ENCODE measurements around the gene ZBTB7C. TPM values are rescaled to one million over a fixed set of nuclear protein-coding genes. Genes with fewer than 3 reads are reported as not detected.

ZBTB7C gene
- total RNA-seq, 1 donor from 2014 or later = 0.57 TPM

DNA sequence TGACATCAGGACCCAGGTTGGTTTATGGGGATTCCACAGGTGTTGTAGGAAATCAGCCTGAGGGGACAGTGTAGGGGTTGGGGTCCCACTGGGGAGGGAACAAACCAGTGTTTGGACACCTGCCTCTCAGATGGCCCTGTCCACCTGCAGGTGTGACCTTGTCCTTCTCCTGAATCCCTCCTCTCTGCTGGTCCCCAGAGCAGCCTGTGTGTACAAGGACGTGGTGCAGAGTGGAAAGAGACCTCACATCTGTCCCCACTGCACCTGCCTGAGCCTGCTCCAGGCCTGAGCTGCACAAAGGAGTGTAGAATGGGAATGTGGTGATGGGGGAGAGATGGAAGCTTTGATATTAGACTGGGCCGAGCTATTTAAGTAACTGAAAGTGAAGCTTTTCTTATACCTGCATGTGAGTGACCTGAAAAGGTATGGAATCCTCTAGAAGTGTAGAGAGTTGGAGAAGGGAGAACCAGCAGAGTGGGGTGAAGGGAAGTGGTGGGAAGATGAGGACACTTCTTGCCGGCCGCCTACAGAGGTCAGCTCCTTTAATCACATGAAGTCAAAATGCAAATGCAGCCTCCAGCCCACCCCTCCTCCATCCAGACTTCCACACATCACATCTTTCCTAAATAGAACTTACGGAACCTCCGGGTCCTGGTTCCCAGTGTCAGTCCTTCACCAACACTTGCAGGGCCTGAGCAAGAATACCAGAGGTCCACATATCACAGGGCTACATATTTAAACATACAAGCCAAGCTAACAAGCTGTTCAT, 389.4 kb downstream of the ZBTB7C start:
- Mint-ChIP-seq H3K4me3 (ENCODE audit: low read depth) (no peak overlapping the region), H3K36me3 (ENCODE audit: insufficient read depth) (no peaks in the 10 kb centered on the region), H3K9me3 (ENCODE audit: low read depth) (peaks cover 3% of the 10 kb centered on the region), H3K4me1 (ENCODE audit: low read depth) (no peaks in the 10 kb centered on the region), H3K27ac (no peak overlapping the region), H3K27me3 (peaks cover 31% of the 10 kb centered on the region)
- no peak for DNase-seq (ENCODE audit: low spot score, unreplicated experiment)
- TF ChIP-seq, protein P1, sequence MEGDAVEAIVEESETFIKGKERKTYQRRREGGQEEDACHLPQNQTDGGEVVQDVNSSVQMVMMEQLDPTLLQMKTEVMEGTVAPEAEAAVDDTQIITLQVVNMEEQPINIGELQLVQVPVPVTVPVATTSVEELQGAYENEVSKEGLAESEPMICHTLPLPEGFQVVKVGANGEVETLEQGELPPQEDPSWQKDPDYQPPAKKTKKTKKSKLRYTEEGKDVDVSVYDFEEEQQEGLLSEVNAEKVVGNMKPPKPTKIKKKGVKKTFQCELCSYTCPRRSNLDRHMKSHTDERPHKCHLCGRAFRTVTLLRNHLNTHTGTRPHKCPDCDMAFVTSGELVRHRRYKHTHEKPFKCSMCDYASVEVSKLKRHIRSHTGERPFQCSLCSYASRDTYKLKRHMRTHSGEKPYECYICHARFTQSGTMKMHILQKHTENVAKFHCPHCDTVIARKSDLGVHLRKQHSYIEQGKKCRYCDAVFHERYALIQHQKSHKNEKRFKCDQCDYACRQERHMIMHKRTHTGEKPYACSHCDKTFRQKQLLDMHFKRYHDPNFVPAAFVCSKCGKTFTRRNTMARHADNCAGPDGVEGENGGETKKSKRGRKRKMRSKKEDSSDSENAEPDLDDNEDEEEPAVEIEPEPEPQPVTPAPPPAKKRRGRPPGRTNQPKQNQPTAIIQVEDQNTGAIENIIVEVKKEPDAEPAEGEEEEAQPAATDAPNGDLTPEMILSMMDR (IDR thresholded peaks at IDR 0.05; ENCODE audit: unreplicated experiment) = no peak

- no peak for DNase-seq (ENCODE audit: low spot score, unreplicated experiment)
- H3K9me3 Mint-ChIP-seq (ENCODE audit: low read depth) = peaks cover 6% of the 10 kb centered on the region
Measured at GRCh38 chr18:48018851-48019250, 390.3 kb downstream of the ZBTB7C start.

DNA sequence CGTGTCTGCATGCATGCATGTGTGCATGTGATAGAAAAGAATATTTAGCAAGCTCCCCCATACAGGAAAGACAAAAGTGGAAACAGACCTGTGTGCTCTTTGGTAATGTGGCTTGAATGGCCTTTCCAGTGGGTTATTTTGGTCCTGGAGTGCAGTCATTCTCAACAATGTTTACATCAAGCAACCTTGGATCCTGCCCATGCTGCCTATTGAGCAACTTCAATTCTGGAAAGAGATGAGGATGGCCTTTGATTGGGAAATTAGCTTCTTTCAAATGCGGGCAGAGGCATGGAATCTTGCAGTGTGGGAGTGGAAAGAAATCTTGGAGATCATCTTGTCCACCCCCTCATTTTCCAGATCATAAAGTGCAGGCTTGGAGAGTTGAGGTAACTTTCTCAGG, 391.5 kb downstream of the ZBTB7C start:
- TF ChIP-seq, protein P1 (IDR thresholded peaks at IDR 0.05; ENCODE audit: unreplicated experiment) = no peak
- no peak overlapping the region for H3K4me3 Mint-ChIP-seq (ENCODE audit: low read depth)
- H3K27ac Mint-ChIP-seq = no peak overlapping the region
- H3K9me3 Mint-ChIP-seq (ENCODE audit: low read depth) = peaks cover 6% of the 10 kb centered on the region
- H3K4me1 Mint-ChIP-seq (ENCODE audit: low read depth) = peaks cover 3% of the 10 kb centered on the region
- no peak for DNase-seq (ENCODE audit: low spot score, unreplicated experiment)
- H3K27me3 Mint-ChIP-seq = peaks cover 20% of the 10 kb centered on the region
- H3K36me3 Mint-ChIP-seq (ENCODE audit: insufficient read depth) = no peaks in the 10 kb centered on the region

More at GRCh38 chr18:48018851-48019250, 390.3 kb downstream of the ZBTB7C start:
- TF ChIP-seq, protein P1 (IDR thresholded peaks at IDR 0.05; ENCODE audit: unreplicated experiment) = no peak
- no peaks in the 10 kb centered on the region for H3K4me1 Mint-ChIP-seq (ENCODE audit: low read depth)
- H3K27me3 Mint-ChIP-seq = peaks cover 28% of the 10 kb centered on the region
- no peaks in the 10 kb centered on the region for H3K36me3 Mint-ChIP-seq (ENCODE audit: insufficient read depth)
- no peak overlapping the region for H3K27ac Mint-ChIP-seq
- H3K4me3 Mint-ChIP-seq (ENCODE audit: low read depth) = no peak overlapping the region

DNA sequence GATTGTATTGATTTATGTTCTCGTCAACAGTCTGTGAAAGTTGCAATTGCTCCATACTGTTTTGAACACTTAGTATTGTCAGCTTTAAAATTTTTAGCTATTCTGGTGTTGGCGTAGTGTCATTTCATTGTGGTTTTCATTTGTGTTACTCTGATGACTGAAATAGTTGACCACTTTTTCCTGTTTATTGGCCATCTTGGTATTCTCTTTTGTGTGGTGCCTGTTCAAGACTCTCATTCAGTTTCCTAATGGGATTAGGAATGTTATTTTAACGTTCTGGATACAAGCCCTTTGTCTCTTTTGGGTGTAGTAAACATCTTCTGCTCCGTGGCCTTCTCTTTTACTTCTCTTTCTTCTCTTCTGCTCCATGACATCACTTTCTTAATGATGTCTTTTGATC, 396.0 kb downstream of the ZBTB7C start:
- H3K4me1 Mint-ChIP-seq (ENCODE audit: low read depth) = peaks cover 9% of the 10 kb centered on the region
- no peak overlapping the region for H3K27ac Mint-ChIP-seq
- no peak overlapping the region for H3K4me3 Mint-ChIP-seq (ENCODE audit: low read depth)
- H3K9me3 Mint-ChIP-seq (ENCODE audit: low read depth) = peaks cover 6% of the 10 kb centered on the region
- H3K36me3 Mint-ChIP-seq (ENCODE audit: insufficient read depth) = no peaks in the 10 kb centered on the region
- DNase-seq (ENCODE audit: low spot score, unreplicated experiment) = no peak
- TF ChIP-seq, protein P1 (IDR thresholded peaks at IDR 0.05; ENCODE audit: unreplicated experiment) = no peak
- H3K27me3 Mint-ChIP-seq = peaks cover 8% of the 10 kb centered on the region

DNA sequence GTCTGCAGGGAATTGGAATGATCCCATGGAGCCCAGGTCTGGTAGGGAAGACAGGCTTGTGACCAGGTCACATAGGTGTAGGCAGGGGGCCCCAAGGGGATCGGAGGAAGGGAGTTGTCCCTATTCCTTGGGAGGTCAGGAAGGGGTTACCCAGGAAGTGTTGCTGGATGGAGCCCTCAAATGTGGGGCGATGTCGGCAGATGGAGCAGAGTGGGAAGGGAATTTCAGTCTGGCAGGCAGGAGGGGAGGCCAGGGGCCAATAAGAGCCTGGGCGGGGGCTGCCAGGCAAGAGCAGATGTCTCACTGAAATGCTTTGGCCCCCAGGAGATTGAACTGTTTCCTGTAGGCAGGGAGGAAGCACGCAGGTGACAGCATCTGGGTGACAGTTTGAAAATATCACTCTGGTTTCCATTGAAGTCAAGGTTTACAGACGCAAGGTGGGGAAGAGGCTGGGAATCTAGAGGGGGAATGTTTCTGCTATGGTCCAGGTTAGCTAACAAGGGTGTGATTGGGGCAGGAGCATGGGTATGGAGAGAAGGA, 397.2 kb downstream of the ZBTB7C start:
- peaks cover 6% of the 10 kb centered on the region for H3K9me3 Mint-ChIP-seq (ENCODE audit: low read depth)
- DNase-seq (ENCODE audit: low spot score, unreplicated experiment) = no peak
- TF ChIP-seq, protein P1 (IDR thresholded peaks at IDR 0.05; ENCODE audit: unreplicated experiment) = no peak
- H3K4me1 Mint-ChIP-seq (ENCODE audit: low read depth) = peaks cover 11% of the 10 kb centered on the region
- H3K4me3 Mint-ChIP-seq (ENCODE audit: low read depth) = no peak overlapping the region
- peaks cover 8% of the 10 kb centered on the region for H3K27me3 Mint-ChIP-seq
- no peaks in the 10 kb centered on the region for H3K36me3 Mint-ChIP-seq (ENCODE audit: insufficient read depth)
- no peak overlapping the region for H3K27ac Mint-ChIP-seq

Measured in progenitor cell of endocrine pancreas (in vitro differentiated cells).